Mesenchymal stem cell (in vitro differentiated cells and primary cell): ENCODE results near the gene EZH2.
A peak's percentile ranks its signal among the peaks of the same experiment; 100 is the strongest.

Experiments
- DNase-seq: peaks from one replicate; pipeline ENCODE4 v3.0.0-alpha.2; 2013
- H2AFZ ChIP-seq: one replicate; pipeline ENCODE4 v1.6.1; 2013; ENCODE audit warnings: low read depth, mild to moderate bottlenecking, control low read depth, inconsistent platforms, low read length, moderate library complexity
- H2AK5ac ChIP-seq: 2 replicates; pipeline ENCODE4 v1.6.1; 2013; ENCODE audit warnings: low read length, moderate library complexity, mild to moderate bottlenecking, inconsistent platforms; ENCODE audit not compliant: severe bottlenecking
- H2BK120ac ChIP-seq: one replicate; pipeline ENCODE4 v1.6.1; 2013; ENCODE audit warnings: low read depth, mild to moderate bottlenecking, inconsistent platforms, low read length, moderate library complexity
- H2BK12ac ChIP-seq, 2 experiments: one replicate each; pipeline ENCODE4 v1.6.1; 2013; ENCODE audit warnings: inconsistent platforms in 2 of 2, low read length in 2 of 2, mild to moderate bottlenecking in 2 of 2, moderate library complexity in 2 of 2, control low read depth in 1 of 2
- H2BK15ac ChIP-seq: one replicate; pipeline ENCODE4 v1.6.1; 2013; ENCODE audit warnings: mild to moderate bottlenecking, low read depth, inconsistent platforms; ENCODE audit not compliant: poor library complexity, severe bottlenecking
- H2BK5ac ChIP-seq: 2 replicates; pipeline ENCODE4 v1.6.1; 2013; ENCODE audit warnings: low read depth, mild to moderate bottlenecking, low read length, control low read depth, inconsistent platforms; ENCODE audit not compliant: poor library complexity, severe bottlenecking
- H3K14ac ChIP-seq, 2 experiments: one replicate each; pipeline ENCODE4 v1.6.1; 2013; ENCODE audit warnings: inconsistent platforms in 2 of 2, low read length in 2 of 2, control low read depth in 1 of 2, mild to moderate bottlenecking in 1 of 2, moderate library complexity in 1 of 2
- H3K18ac ChIP-seq, 2 experiments: one replicate each; pipeline ENCODE4 v1.6.1; 2013; ENCODE audit warnings: inconsistent platforms in 2 of 2, low read length in 2 of 2, control low read depth in 1 of 2, low read depth in 1 of 2, mild to moderate bottlenecking in 1 of 2
- H3K23ac ChIP-seq, 2 experiments: one replicate each; pipeline ENCODE4 v1.6.1; 2013; ENCODE audit warnings: inconsistent platforms in 2 of 2, low read length in 2 of 2, mild to moderate bottlenecking in 2 of 2, moderate library complexity in 2 of 2, control low read depth in 1 of 2
- H3K27ac ChIP-seq: 2 replicates; pipeline ENCODE4 v1.5.1; 2013; ENCODE audit warnings: mild to moderate bottlenecking, moderate library complexity, low read length, control low read depth, inconsistent platforms; ENCODE audit not compliant: poor library complexity, severe bottlenecking
- H3K27me3 ChIP-seq, 2 experiments: 2 replicates each; pipeline versions ENCODE4 v1.6.1 to v1.7.0; 2013; ENCODE audit warnings: low read length in 2 of 2, mild to moderate bottlenecking in 2 of 2, moderate library complexity in 2 of 2, control low read depth in 1 of 2, inconsistent platforms in 1 of 2; ENCODE audit not compliant: control insufficient read depth in 1 of 2, insufficient read depth in 1 of 2
- H3K36me3 ChIP-seq, 2 experiments: 2 replicates each; pipeline versions ENCODE4 v1.6.1 to v1.7.0; 2013; ENCODE audit warnings: low read length in 2 of 2, control low read depth in 1 of 2, inconsistent platforms in 1 of 2, low read depth in 1 of 2, mild to moderate bottlenecking in 1 of 2; ENCODE audit not compliant: insufficient read depth in 2 of 2, control insufficient read depth in 1 of 2
- H3K4ac ChIP-seq, 2 experiments: one replicate each; pipeline ENCODE4 v1.6.1; 2013; ENCODE audit warnings: inconsistent platforms in 2 of 2, low read length in 2 of 2, mild to moderate bottlenecking in 2 of 2, moderate library complexity in 2 of 2, control low read depth in 1 of 2, low read depth in 1 of 2
- H3K4me1 ChIP-seq: 2 replicates; pipeline ENCODE4 v1.6.1; 2013; ENCODE audit warnings: low read depth, low read length, control low read depth; ENCODE audit not compliant: control insufficient read depth, insufficient read depth
- H3K4me2 ChIP-seq: 2 replicates; pipeline ENCODE4 v1.6.1; 2013; ENCODE audit warnings: low read length, mild to moderate bottlenecking, inconsistent platforms; ENCODE audit not compliant: poor library complexity, severe bottlenecking
- H3K4me3 ChIP-seq, 2 experiments: 2 replicates each; pipeline versions ENCODE4 v1.5.1 to v1.7.0; 2013; ENCODE audit warnings: low read length in 2 of 2, mild to moderate bottlenecking in 2 of 2, control low read depth in 1 of 2, low read depth in 1 of 2; ENCODE audit not compliant: insufficient read depth in 1 of 2
- H3K79me1 ChIP-seq: replicated peaks from 2 replicates; pipeline ENCODE4 v1.6.1; 2013; ENCODE audit warnings: mild to moderate bottlenecking, control low read depth, low read length, inconsistent platforms; ENCODE audit not compliant: poor library complexity, severe bottlenecking
- H3K9ac ChIP-seq: 2 replicates; pipeline ENCODE4 v1.7.0; 2013; ENCODE audit warnings: mild to moderate bottlenecking, low read length, moderate library complexity
- H3K9me3 ChIP-seq: 2 replicates; pipeline ENCODE4 v1.7.0; 2013; ENCODE audit warnings: mild to moderate bottlenecking, low read length; ENCODE audit not compliant: control insufficient read depth
- H4K8ac ChIP-seq: one replicate; pipeline ENCODE4 v1.6.1; 2013; ENCODE audit warnings: inconsistent platforms, mild to moderate bottlenecking, low read length, moderate library complexity
- H4K91ac ChIP-seq: one replicate; pipeline ENCODE4 v1.6.1; 2013; ENCODE audit warnings: mild to moderate bottlenecking, low read length, inconsistent platforms
- WGBS: methylation state at CpG from one replicate; pipeline ENCODE4 v1.1.7; 2013; ENCODE audit warnings: mixed read lengths; 5-methylcytosine and 5-hydroxymethylcytosine counted together

EZH2 gene

DNA sequence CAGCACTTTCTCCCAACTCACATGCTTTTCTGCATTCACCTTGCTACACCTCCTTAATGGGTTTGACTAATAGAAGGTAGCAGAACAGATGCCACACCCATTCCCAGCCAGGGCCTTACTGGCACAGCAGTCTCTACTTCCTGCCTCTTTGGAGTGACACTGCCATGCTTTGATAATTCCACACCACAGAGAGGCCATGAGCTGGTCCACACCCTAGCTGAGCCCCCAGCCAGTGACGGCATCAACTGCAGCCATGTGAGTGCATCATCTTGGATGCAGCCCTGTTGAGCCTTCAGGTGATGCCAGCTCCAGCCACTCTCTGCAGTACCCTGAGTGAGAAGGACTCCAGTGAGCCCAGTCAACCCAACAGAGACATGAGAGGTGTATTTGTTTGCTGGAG, 27.5 kb upstream of the EZH2 start:
- Histone ChIP-seq H3K4me2 (no peak overlapping the region), H2BK120ac (no peak overlapping the region), H3K23ac (no peak overlapping the region), H3K18ac (no peak overlapping the region), H2BK12ac (no peak overlapping the region), H3K36me3 (no peaks in the 10 kb centered on the region), H3K9me3 (no peaks in the 10 kb centered on the region), H2BK5ac (no peak overlapping the region), H3K4me1 (peaks cover 8% of the 10 kb centered on the region), H3K14ac (peak overlapping the region in 1 of 2 experiments; percentile 11), H3K9ac (no peak overlapping the region), H4K91ac (no peak overlapping the region), H2BK15ac (no peak overlapping the region), H3K4me3 (no peak overlapping the region), H3K27me3 (peaks cover 27 to 37% of the 10 kb centered on the region in 2 experiments), H3K79me1 (no peaks in the 10 kb centered on the region), H2AFZ (no peak overlapping the region), H3K4ac (no peak overlapping the region), H4K8ac (no peak overlapping the region), H2AK5ac (no peak overlapping the region), H3K27ac (no peak overlapping the region)
- DNase-seq: no peak
- 84% methylated on average over 1 of the region's 1 CpG for WGBS

DNA sequence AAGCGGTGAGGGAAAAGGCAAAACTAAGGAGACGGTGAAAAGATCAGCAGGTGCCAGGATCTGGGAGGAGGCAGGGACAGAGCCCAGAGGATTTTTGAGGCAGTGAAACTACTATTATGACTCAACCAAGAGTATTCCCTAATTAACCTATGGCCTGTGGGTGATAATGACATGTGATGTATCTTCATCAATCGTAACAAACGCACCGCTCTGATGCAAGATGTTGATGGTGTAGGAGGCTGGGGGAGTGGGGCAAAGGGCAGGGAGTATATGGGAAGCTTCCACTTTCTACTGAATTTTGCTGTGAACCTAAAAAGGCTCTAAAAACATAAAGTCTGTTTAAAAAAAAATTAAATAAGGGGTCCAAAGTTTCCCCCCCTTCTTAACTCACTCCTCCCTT, 25.5 kb upstream of the EZH2 start:
- Histone ChIP-seq H3K14ac (no peak overlapping the region), H2BK12ac (no peak overlapping the region), H3K27ac (no peak overlapping the region), H3K18ac (no peak overlapping the region), H3K9me3 (no peaks in the 10 kb centered on the region), H2AK5ac (no peak overlapping the region), H3K9ac (no peak overlapping the region), H3K4me2 (no peak overlapping the region), H4K8ac (no peak overlapping the region), H3K79me1 (no peaks in the 10 kb centered on the region), H3K4ac (no peak overlapping the region), H2BK5ac (no peak overlapping the region), H3K27me3 (peaks cover 27 to 38% of the 10 kb centered on the region in 2 experiments), H3K4me1 (peaks cover 8% of the 10 kb centered on the region), H2BK15ac (no peak overlapping the region), H2BK120ac (no peak overlapping the region), H3K4me3 (no peak overlapping the region), H4K91ac (no peak overlapping the region), H3K23ac (no peak overlapping the region), H2AFZ (no peak overlapping the region), H3K36me3 (no peaks in the 10 kb centered on the region)
- 94% methylated on average over 5 of the region's 5 CpGs for WGBS
- no peak for DNase-seq

- no peak overlapping the region for H3K4ac ChIP-seq
- H3K27ac ChIP-seq: no peak overlapping the region
- H2BK12ac ChIP-seq: no peak overlapping the region
- no peak overlapping the region for H3K14ac ChIP-seq
- peaks cover 2% of the 10 kb centered on the region for H3K4me1 ChIP-seq
- WGBS: 81% methylated on average over 9 of the region's 9 CpGs
- H2AFZ ChIP-seq: no peak overlapping the region
- no peak overlapping the region for H3K23ac ChIP-seq
- H2BK5ac ChIP-seq: no peak overlapping the region
- H3K9ac ChIP-seq: no peak overlapping the region
- no peak for DNase-seq
- H4K91ac ChIP-seq: no peak overlapping the region
- H2BK15ac ChIP-seq: peak overlapping the region; percentile 46
- no peaks in the 10 kb centered on the region for H3K9me3 ChIP-seq
- H3K18ac ChIP-seq: no peak overlapping the region
- no peak overlapping the region for H2BK120ac ChIP-seq
- H3K36me3 ChIP-seq: no peaks in the 10 kb centered on the region
- no peak overlapping the region for H3K4me3 ChIP-seq
- peaks cover 27 to 38% of the 10 kb centered on the region in 2 experiments for H3K27me3 ChIP-seq
- H3K4me2 ChIP-seq: no peak overlapping the region
- H2AK5ac ChIP-seq: no peak overlapping the region
- H3K79me1 ChIP-seq: no peaks in the 10 kb centered on the region
- H4K8ac ChIP-seq: no peak overlapping the region
Measured at GRCh38 chr7:148906707-148907498, 22.8 kb upstream of the EZH2 start.

DNA sequence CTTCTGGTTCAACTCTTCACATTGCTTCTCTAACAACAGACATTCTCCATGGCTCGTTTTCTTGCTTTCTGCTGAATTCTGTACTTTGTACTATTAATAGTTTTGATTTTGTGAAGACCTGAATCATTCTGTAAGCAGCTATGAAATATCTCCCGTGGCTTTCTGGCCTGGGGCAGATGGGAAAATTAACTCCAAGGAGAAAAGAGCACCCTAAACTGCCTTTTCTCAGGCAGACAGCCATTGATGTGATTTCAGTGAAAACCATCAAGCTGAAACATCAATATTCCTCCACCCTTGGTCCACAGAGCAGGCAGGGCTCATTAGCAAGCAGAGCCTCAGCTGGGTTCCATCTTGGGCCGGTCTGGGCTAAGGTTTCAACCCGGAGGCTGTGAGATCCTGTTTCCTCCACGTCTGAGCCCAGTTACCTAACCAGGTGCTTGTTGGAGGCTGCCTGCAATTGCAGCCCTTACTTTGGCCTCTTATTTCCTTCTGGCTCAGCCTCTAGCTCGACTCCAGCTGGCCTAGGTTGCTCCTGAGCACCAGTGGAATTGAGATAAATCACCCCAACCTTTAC, 21.1 kb upstream of the EZH2 start:
- Histone ChIP-seq H2BK120ac (no peak overlapping the region), H2BK15ac (no peak overlapping the region), H3K4me2 (no peak overlapping the region), H4K8ac (no peak overlapping the region), H3K4me3 (no peak overlapping the region), H2AK5ac (no peak overlapping the region), H3K14ac (no peak overlapping the region), H3K9ac (no peak overlapping the region), H4K91ac (no peak overlapping the region), H2AFZ (no peak overlapping the region), H3K79me1 (no peaks in the 10 kb centered on the region), H3K4ac (no peak overlapping the region), H3K18ac (no peak overlapping the region), H3K9me3 (no peaks in the 10 kb centered on the region), H3K27me3 (peaks cover 17 to 25% of the 10 kb centered on the region in 2 experiments), H3K4me1 (peaks cover 2% of the 10 kb centered on the region), H3K23ac (no peak overlapping the region), H3K27ac (no peak overlapping the region), H2BK5ac (no peak overlapping the region), H2BK12ac (no peak overlapping the region), H3K36me3 (no peaks in the 10 kb centered on the region)
- 33% methylated on average over 5 of the region's 6 CpGs for WGBS
- no peak for DNase-seq
